Measurements from ENCODE around the gene NCAPH2.

Gene NCAPH2

DNA sequence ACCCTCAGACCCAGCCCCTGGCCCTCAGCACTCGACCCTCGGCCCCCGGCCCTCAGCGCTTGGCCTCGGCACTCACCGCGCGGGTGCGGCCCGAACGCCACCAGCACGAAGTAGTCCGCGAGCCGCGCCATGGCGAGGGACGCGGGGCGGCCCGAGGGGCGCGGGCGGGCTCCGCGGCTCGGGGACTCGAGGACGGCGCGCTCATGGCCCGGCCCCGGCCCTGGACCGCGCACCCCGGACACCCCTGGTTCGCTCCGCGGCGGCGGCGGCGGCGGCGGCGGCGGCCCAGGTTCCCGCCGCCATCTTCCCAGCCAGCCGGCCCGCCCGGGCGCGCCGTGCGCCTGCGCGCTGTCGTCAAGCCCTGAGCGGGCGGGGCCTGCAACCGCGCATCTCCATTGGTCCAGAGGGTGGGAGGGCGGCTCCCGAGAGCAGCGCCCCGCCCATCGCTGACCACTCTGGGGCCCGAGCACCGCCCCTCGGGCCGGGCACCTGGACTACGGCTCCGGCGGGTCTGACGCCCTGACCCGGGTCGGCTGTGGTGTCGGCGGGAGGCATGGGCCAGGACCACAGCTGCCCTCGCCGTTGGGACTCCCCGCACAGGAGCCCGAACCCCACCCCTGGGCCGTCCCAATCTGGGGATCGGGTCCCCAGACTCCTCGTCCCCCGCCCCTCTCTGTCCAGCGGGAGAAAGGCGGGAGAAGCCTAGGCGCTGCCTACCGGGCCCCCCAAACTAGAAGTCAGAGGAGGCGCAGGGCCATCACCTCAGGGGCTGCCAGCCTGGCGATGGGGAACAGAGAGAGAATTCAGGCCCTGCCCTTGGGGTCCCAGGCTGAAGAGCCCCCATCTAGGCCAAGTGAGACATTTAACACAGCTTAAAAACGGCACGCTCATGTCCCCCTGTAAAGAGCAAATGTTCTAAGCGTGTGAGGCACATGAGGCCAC is 33.0 kb upstream of the NCAPH2 start, which contains the start of gene SBF1:
Gene SBF1 (minus strand): TSS at position 326 of the 942 bp plus-strand sequence. CDS start 195 bp downstream, at position 131.
- peaks cover 9% of the 10 kb centered on the region for H3K27me3 ChIP-seq (ENCODE audit: insufficient read depth, insufficient read length)
- peaks cover 13% of the 10 kb centered on the region for H3K36me3 ChIP-seq (ENCODE audit: insufficient read depth, insufficient read length, low read length)
- no peaks in the 10 kb centered on the region for H3K9me3 ChIP-seq (ENCODE audit: insufficient read depth, low read length)
- TF ChIP-seq ZNF274 (IDR thresholded peaks at IDR 0.05; ENCODE audit: low read depth, low read length) (no peak), SUZ12 (IDR thresholded peaks at IDR 0.05; ENCODE audit: extremely low read depth, insufficient read depth, insufficient read length) (no peak), YY1 (IDR thresholded peaks at IDR 0.05; ENCODE audit: insufficient read depth, insufficient read length) (no peak)
- peak within 1 kb of the TSS; percentile 59 for H3K4me3 ChIP-seq (ENCODE audit: insufficient read length, low read depth)
- peaks cover 20% of the 10 kb centered on the region for H3K4me1 ChIP-seq (ENCODE audit: insufficient read depth, insufficient read length)
- peak within 1 kb of the TSS; percentile 83 for H3K9ac ChIP-seq (ENCODE audit: insufficient read length, low read depth)
- peak; percentile 60 for DNase-seq (ENCODE audit: low read depth, low spot score)

DNA sequence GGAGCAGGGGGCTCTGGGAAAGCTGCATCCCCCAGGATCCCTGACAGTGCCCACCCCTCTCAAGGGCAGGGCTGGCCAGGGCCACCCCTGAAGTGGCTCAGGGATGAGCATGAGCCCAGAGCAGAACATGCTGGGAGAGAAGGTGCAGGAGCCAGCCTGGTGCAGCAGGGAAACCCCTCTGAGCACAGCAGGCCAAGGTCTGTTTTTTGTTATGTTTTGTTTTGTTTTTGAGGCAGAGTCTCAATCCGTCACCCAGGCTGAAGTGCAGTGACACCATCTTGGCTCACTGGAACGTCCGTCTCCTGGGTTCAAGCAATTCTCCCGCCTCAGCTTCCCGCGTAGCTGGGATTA is 32.4 kb upstream of the NCAPH2 start:
- Histone ChIP-seq H3K27me3 (ENCODE audit: insufficient read depth, insufficient read length) (peaks cover 15% of the 10 kb centered on the region), H3K9ac (ENCODE audit: insufficient read length, low read depth) (peak overlapping the region; percentile 81), H3K9me3 (ENCODE audit: insufficient read depth, low read length) (no peaks in the 10 kb centered on the region), H3K36me3 (ENCODE audit: insufficient read depth, insufficient read length, low read length) (peaks cover 13% of the 10 kb centered on the region), H3K4me1 (ENCODE audit: insufficient read depth, insufficient read length) (peaks cover 19% of the 10 kb centered on the region), H3K4me3 (ENCODE audit: insufficient read length, low read depth) (peak overlapping the region; percentile 27)
- no peak for TF ChIP-seq SUZ12 (IDR thresholded peaks at IDR 0.05; ENCODE audit: extremely low read depth, insufficient read depth, insufficient read length)
- no peak for TF ChIP-seq YY1 (IDR thresholded peaks at IDR 0.05; ENCODE audit: insufficient read depth, insufficient read length)
- TF ChIP-seq ZNF274 (IDR thresholded peaks at IDR 0.05; ENCODE audit: low read depth, low read length): no peak
- no peak for DNase-seq (ENCODE audit: low read depth, low spot score)

DNA sequence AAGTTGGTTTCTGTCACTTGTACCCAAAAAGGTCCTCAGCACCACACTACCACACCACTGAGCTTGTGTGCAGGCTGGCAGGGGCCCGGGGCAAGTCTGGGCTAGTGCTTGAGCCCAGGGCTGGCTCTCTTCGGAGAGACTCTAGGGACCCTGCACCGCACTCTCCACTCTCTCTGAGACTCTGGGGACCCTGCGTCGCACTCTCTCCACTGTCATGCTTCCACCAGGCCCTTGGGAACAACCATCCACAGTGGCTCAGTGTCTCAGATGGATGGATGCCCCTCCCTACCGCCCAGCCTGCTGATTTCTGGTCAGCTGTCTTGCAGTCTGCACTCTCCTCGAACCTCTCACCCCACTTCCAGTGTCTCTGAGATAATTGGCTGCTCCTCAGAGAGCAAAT is 31.2 kb upstream of the NCAPH2 start:
- peaks cover 13% of the 10 kb centered on the region for H3K36me3 ChIP-seq (ENCODE audit: insufficient read depth, insufficient read length, low read length)
- H3K9me3 ChIP-seq (ENCODE audit: insufficient read depth, low read length): no peaks in the 10 kb centered on the region
- peaks cover 14% of the 10 kb centered on the region for H3K4me1 ChIP-seq (ENCODE audit: insufficient read depth, insufficient read length)
- no peak for DNase-seq (ENCODE audit: low read depth, low spot score)
- H3K27me3 ChIP-seq (ENCODE audit: insufficient read depth, insufficient read length): peaks cover 24% of the 10 kb centered on the region
- H3K4me3 ChIP-seq (ENCODE audit: insufficient read length, low read depth): no peak overlapping the region
- TF ChIP-seq SUZ12 (IDR thresholded peaks at IDR 0.05; ENCODE audit: extremely low read depth, insufficient read depth, insufficient read length) (no peak), ZNF274 (IDR thresholded peaks at IDR 0.05; ENCODE audit: low read depth, low read length) (no peak), YY1 (IDR thresholded peaks at IDR 0.05; ENCODE audit: insufficient read depth, insufficient read length) (no peak)
- peak overlapping the region; percentile 42 for H3K9ac ChIP-seq (ENCODE audit: insufficient read length, low read depth)

DNA sequence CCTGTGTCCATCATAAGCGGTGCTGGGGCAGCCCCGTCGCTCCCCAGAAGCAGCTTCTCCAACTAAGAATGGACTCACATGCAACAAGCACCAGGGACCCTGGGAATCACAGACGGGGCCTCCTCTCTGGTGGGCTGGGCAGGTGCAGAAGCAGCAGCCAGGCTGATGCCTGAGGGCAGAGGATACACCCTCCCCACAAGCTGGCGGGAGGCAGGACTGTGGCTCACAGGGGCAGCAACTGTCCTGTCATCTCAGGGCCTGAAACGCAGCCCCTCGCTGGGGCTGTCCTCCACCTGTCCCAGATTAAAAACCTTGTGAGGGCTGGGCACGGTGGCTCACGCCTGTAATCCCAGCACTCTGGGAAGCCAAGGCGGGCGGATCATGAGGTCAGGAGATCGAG is 30.1 kb upstream of the NCAPH2 start:
- peaks cover 25% of the 10 kb centered on the region for H3K27me3 ChIP-seq (ENCODE audit: insufficient read depth, insufficient read length)
- no peak overlapping the region for H3K4me3 ChIP-seq (ENCODE audit: insufficient read length, low read depth)
- H3K4me1 ChIP-seq (ENCODE audit: insufficient read depth, insufficient read length): peaks cover 16% of the 10 kb centered on the region
- TF ChIP-seq YY1 (IDR thresholded peaks at IDR 0.05; ENCODE audit: insufficient read depth, insufficient read length) (no peak), ZNF274 (IDR thresholded peaks at IDR 0.05; ENCODE audit: low read depth, low read length) (no peak), SUZ12 (IDR thresholded peaks at IDR 0.05; ENCODE audit: extremely low read depth, insufficient read depth, insufficient read length) (no peak)
- H3K36me3 ChIP-seq (ENCODE audit: insufficient read depth, insufficient read length, low read length): peaks cover 5% of the 10 kb centered on the region
- no peak overlapping the region for H3K9ac ChIP-seq (ENCODE audit: insufficient read length, low read depth)
- H3K9me3 ChIP-seq (ENCODE audit: insufficient read depth, low read length): no peaks in the 10 kb centered on the region
- no peak for DNase-seq (ENCODE audit: low read depth, low spot score)

DNA sequence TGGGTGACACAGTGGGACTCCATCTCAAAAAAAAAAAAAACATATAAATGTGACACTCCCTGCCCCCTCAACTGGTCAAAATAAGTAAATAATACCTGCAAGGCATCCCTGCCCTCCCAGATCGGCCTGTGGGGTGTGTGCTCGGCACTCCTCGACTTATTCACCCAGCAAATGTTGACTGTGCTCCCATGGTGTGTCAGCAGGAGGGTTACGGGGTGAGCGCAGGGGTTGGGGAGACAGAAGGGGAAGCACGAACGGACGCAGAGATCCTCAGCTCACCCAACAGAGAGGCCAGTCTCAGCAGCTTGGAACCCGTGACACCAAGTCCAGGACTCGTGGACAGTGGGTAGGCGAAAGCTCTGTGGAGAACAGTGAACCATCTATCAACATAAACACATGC is 28.3 kb upstream of the NCAPH2 start:
- no peaks in the 10 kb centered on the region for H3K9me3 ChIP-seq (ENCODE audit: insufficient read depth, low read length)
- no peak overlapping the region for H3K4me3 ChIP-seq (ENCODE audit: insufficient read length, low read depth)
- H3K27me3 ChIP-seq (ENCODE audit: insufficient read depth, insufficient read length): peaks cover 25% of the 10 kb centered on the region
- H3K4me1 ChIP-seq (ENCODE audit: insufficient read depth, insufficient read length): peaks cover 20% of the 10 kb centered on the region
- TF ChIP-seq SUZ12 (IDR thresholded peaks at IDR 0.05; ENCODE audit: extremely low read depth, insufficient read depth, insufficient read length) (no peak), ZNF274 (IDR thresholded peaks at IDR 0.05; ENCODE audit: low read depth, low read length) (no peak), YY1 (IDR thresholded peaks at IDR 0.05; ENCODE audit: insufficient read depth, insufficient read length) (no peak)
- DNase-seq (ENCODE audit: low read depth, low spot score): no peak
- no peak overlapping the region for H3K9ac ChIP-seq (ENCODE audit: insufficient read length, low read depth)
- peaks cover 3% of the 10 kb centered on the region for H3K36me3 ChIP-seq (ENCODE audit: insufficient read depth, insufficient read length, low read length)

DNA sequence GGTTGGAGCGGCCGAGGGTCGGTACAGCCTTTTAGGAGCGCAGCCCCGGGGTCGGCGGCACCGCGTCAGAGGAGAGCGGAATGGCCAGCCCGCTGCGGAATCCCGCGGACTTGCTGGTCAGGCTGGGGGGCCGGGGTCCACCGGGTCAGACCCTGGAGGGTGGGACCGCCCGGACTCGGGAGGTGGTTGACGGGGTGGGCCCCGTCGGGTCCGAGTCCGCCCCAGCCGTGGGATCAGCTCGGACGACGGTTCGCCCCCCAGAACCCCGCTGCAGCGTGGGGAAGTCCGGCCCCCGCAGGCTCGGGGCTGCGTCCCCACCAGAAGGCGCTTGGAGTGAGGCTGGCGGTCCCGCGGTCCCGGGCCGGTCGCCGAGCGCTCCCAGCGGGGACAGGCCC is 27.0 kb upstream of the NCAPH2 start:
- Histone ChIP-seq H3K4me1 (ENCODE audit: insufficient read depth, insufficient read length) (peaks cover 16% of the 10 kb centered on the region), H3K4me3 (ENCODE audit: insufficient read length, low read depth) (peak overlapping the region; percentile 50), H3K9me3 (ENCODE audit: insufficient read depth, low read length) (no peaks in the 10 kb centered on the region), H3K36me3 (ENCODE audit: insufficient read depth, insufficient read length, low read length) (peaks cover 3% of the 10 kb centered on the region), H3K27me3 (ENCODE audit: insufficient read depth, insufficient read length) (peaks cover 21% of the 10 kb centered on the region), H3K9ac (ENCODE audit: insufficient read length, low read depth) (peak overlapping the region; percentile 64)
- TF ChIP-seq YY1 (IDR thresholded peaks at IDR 0.05; ENCODE audit: insufficient read depth, insufficient read length) (no peak), SUZ12 (IDR thresholded peaks at IDR 0.05; ENCODE audit: extremely low read depth, insufficient read depth, insufficient read length) (no peak), ZNF274 (IDR thresholded peaks at IDR 0.05; ENCODE audit: low read depth, low read length) (no peak)
- no peak for DNase-seq (ENCODE audit: low read depth, low spot score)

DNA sequence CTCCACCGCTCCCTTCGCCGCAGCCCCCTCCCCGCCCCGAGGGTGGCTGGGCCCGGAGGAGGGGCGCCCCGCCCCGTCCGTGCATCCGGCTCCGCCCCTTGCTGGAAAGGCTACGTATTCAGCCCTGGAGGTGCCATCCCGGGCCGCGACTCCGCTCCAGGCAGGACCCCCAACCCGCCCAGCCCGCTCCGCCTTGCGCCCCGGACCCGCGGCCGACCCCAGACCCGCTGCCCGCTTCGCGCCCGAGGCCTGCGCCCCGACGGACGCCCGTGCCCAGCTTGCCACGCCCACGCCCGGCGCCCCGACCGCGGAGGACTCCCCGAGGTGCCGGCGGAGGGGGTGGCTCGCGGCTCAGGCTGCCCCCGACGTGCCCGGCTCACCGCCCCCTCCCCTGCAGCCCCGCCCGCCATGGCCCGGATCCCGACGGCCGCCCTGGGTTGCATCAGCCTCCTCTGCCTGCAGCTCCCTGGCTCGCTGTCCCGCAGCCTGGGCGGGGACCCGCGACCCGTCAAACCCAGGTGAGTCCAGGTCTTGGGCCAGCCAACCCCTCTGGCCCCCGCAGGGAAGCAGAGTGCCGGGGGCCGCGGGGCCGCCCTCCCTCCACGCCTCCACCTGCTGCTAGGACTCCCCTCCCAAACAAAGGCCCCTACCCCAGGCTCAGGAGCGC is 26.5 kb upstream of the NCAPH2 start, which contains the start of gene ADM2:
Gene ADM2 (plus strand): TSS at position 104 of the 667 bp plus-strand sequence. CDS start 305 bp downstream, at position 409.
- Histone ChIP-seq H3K36me3 (ENCODE audit: insufficient read depth, insufficient read length, low read length) (peaks cover 3% of the 10 kb centered on the region), H3K27me3 (ENCODE audit: insufficient read depth, insufficient read length) (peaks cover 21% of the 10 kb centered on the region), H3K9me3 (ENCODE audit: insufficient read depth, low read length) (no peaks in the 10 kb centered on the region), H3K4me3 (ENCODE audit: insufficient read length, low read depth) (peak within 1 kb of the TSS; percentile 50), H3K9ac (ENCODE audit: insufficient read length, low read depth) (peak within 1 kb of the TSS; percentile 67), H3K4me1 (ENCODE audit: insufficient read depth, insufficient read length) (peaks cover 16% of the 10 kb centered on the region)
- DNase-seq (ENCODE audit: low read depth, low spot score): no peak
- TF ChIP-seq YY1 (IDR thresholded peaks at IDR 0.05; ENCODE audit: insufficient read depth, insufficient read length): no peak
- no peak for TF ChIP-seq ZNF274 (IDR thresholded peaks at IDR 0.05; ENCODE audit: low read depth, low read length)
- no peak for TF ChIP-seq SUZ12 (IDR thresholded peaks at IDR 0.05; ENCODE audit: extremely low read depth, insufficient read depth, insufficient read length)

Data from NT2/D1 (cell line).